GM12873 (cell line): ENCODE measurements around the gene PAK5.

Experiments used
- TF ChIP-seq, protein P1 (sequence below): IDR thresholded peaks from 2 replicates; pipeline ENCODE4 v1.5.1; 2012; ENCODE audit warnings: low read depth, mild to moderate bottlenecking, moderate library complexity, low read length, control low read depth; ENCODE audit not compliant: insufficient read depth; ENCODE audit errors: missing control alignments

Gene PAK5

DNA sequence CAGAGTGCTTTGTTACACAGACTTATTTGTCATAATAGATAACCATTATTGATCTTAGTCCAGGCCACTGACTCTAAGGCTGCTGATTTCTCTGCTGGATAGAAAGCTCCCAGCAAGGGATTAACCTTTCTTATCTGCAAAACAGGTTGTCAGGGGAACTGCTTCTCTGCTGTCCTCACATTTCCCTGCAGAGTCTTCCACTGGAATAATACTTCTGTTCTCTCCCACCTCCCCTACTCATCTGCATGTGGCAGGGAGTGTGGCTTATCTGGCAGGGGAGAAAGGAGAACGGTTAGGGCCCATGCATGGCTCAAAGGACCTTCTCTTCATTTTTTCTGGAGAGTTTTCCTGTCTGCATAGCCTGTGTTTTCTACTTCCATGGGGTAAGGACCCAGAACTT, 238.3 kb downstream of the PAK5 start:
- TF ChIP-seq, protein P1, sequence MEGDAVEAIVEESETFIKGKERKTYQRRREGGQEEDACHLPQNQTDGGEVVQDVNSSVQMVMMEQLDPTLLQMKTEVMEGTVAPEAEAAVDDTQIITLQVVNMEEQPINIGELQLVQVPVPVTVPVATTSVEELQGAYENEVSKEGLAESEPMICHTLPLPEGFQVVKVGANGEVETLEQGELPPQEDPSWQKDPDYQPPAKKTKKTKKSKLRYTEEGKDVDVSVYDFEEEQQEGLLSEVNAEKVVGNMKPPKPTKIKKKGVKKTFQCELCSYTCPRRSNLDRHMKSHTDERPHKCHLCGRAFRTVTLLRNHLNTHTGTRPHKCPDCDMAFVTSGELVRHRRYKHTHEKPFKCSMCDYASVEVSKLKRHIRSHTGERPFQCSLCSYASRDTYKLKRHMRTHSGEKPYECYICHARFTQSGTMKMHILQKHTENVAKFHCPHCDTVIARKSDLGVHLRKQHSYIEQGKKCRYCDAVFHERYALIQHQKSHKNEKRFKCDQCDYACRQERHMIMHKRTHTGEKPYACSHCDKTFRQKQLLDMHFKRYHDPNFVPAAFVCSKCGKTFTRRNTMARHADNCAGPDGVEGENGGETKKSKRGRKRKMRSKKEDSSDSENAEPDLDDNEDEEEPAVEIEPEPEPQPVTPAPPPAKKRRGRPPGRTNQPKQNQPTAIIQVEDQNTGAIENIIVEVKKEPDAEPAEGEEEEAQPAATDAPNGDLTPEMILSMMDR = no peak

DNA sequence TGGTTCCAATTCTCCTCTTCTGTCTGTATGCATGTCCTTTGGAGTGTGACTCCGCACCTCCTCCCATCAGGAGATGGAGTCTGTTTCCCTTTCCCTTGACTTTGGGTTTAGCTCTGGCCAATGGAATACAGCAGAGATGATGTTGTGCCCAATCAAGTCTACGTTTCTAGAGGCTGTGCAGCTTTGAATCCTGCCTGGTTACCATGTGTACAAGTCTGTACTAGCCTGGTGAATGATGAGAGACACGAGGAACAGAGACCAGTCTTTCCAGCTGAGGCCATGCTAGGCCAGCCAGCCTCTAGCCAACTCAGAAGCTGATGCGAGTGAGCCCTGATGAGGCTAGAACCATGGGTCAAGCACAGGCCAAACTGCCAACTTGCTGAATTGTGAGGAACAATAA, 241.3 kb downstream of the PAK5 start:
- TF ChIP-seq, protein P1 = no peak

DNA sequence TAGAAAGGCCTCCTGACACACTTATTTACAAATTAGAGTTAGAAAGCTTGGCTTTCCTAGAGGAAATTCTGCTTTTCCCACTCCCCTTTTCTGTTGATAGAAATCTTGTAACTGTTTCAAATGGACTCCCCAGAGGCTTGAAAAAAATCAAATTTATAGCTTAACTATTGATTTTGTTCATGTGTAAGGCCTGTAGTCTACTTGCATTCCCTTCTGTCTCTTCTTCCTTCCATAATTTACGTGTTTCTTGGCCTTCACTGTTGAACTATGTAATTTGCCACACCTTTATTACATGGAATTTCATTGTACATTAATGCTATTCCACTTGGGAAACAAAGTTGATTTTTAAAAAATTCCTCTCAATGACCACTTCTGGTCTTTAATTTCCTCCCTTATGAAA, 243.1 kb downstream of the PAK5 start:
- TF ChIP-seq, protein P1 = no peak

DNA sequence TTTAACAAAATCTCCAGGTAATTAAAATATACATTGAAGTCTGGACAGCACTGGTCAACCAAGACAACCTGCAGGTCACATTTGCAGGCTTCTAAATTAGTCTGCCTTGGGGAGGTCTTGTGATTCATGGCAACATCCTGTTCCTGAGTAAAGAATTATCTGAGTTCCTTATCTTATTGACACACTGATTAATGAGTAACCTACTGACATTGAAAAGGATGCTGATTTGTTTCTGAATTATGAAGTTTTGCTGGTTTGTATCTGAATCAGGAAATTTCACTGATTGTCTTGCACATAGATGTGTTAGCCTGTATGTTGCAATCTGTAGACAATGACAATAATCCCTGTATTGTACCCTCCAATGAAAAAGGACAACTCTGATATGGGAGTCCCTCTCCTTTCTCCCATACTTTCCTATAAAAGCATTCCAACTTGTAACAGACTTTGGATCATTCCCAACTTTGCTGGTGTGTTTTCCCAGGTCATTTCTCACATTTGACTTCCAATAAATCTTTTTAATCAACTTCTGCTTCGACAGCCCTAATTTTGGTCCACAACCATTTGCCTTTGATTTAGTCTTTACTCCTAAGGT, 244.5 kb downstream of the PAK5 start:
- TF ChIP-seq, protein P1 = no peak

DNA sequence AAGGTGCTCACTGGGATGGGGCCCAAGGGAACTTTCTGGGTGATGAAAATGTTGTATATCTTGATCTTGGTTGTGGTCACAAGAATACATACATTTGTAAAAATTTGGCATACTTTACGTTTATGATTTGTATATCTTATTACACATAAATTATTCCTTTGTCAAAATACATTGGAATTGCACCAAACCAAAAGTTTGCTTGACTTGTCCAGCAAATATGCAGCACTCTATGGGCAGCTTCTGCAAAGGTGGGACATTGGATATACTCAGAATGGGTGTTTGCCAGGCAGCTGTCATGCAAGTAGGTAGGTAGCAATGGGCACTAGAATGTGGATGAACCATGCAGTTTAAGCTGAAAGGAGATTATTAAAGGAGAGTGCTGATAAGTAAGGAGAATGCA, 246.5 kb downstream of the PAK5 start:
- TF ChIP-seq, protein P1 = no peak

DNA sequence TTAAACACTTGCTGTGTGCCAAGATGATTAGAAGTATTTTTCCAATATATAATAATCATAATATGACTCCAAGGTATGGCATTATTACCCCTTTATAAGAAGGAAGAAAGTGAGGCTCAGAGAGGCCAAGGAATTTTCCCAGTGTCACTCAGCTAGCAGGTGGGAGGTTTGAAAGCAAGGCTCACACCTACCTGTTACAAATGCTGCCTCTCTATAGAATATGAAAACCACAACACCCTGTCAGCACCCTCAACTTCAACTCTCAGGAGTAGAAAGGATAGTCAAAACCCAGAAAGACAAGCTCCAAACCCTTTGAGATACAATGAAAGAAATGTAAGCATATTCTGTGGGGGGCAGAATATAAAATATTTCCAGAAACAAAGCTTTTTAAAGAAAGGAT, 247.8 kb downstream of the PAK5 start:
- TF ChIP-seq, protein P1 = no peak

DNA sequence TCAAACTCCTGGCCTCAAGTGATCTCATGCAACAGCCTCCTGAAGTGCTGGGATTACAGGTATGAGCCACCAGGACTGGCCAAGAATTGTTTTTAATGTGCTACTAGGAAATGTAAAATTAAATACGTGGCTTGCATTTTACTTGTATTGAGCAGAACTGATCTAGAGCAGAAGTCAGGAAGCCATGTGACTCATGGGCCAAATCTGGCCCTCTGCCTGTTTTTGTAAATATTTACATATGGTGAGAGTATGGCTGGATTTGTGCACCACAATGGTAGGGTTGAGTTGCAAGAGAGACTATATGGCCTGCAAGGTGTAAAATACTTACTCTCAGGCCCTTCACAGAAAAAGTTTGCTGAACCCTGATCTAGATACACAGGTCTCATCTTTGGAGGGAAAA, 248.7 kb downstream of the PAK5 start:
- TF ChIP-seq, protein P1 = no peak
